Suprapubic skin (tissue), 4 donors: ENCODE results near the gene ITIH5.
"Not testable (repeated sequence)": the region's sequence is repeated elsewhere in the genome, so short reads cannot be mapped to it uniquely, and the experiment has no call there.

Experiments
- CTCF ChIP-seq, 2 donors: fragments of 200-600 bp in 1 of 2; fragments of 450-650 bp in 1 of 2; sonication (generic) in 1 of 2; IDR thresholded peaks; one replicate each; pipeline ENCODE4 v1.5.1; 2016 to 2019; ENCODE audit warnings: antibody characterized with exemption in 2 of 2, mild to moderate bottlenecking in 1 of 2, moderate library complexity in 1 of 2
- EP300 ChIP-seq: sonication (generic); formaldehyde crosslinking; IDR thresholded peaks from one replicate; pipeline ENCODE4 v1.6.1; 2017; ENCODE audit warnings: antibody characterized with exemption
- POLR2A ChIP-seq, 2 donors: fragments of 450-650 bp; IDR thresholded peaks; one replicate each; pipeline ENCODE4 v1.6.1; 2017; ENCODE audit warnings: antibody characterized with exemption in 2 of 2, mild to moderate bottlenecking in 2 of 2, moderate library complexity in 2 of 2
- POLR2AphosphoS5 ChIP-seq, 3 donors: sonication (generic); formaldehyde crosslinking; IDR thresholded peaks; one replicate each; pipeline ENCODE4 v1.6.1; 2017; ENCODE audit warnings: antibody characterized with exemption in 3 of 3

DNA sequence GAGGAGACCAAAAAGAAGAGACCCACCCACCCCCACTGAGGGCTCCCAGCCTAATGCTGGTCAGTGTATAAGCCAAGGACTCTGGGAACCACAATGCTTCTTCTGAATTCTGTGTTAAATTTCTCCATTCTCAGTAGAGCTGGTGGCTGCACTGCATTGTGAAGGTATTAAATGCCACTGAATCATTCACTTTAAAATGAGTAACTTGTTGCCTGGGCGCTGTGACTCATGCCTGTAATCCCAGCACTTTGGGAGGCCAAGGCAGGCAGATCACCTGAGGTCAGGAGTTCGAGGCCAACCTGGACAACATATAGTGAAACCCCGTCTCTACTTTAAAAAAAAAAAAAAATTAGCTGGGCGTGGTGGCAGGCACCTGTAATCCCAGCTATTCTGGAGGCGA, 13.3 kb upstream of the ITIH5 start:
- TF ChIP-seq CTCF (IDR thresholded peaks at IDR 0.05); POLR2A (IDR thresholded peaks at IDR 0.05); EP300; POLR2AphosphoS5 (IDR thresholded peaks at IDR 0.05): not testable (repeated sequence)
